Measurements from ENCODE around the gene PCDHB8.
"Not testable (repeated sequence)": the region's sequence is repeated elsewhere in the genome, so short reads cannot be mapped to it uniquely, and the experiment has no call there.

PCDHB8 gene
- 0 to 0.09 (median 0) reads per million in 4 experiments for total RNA-seq

DNA sequence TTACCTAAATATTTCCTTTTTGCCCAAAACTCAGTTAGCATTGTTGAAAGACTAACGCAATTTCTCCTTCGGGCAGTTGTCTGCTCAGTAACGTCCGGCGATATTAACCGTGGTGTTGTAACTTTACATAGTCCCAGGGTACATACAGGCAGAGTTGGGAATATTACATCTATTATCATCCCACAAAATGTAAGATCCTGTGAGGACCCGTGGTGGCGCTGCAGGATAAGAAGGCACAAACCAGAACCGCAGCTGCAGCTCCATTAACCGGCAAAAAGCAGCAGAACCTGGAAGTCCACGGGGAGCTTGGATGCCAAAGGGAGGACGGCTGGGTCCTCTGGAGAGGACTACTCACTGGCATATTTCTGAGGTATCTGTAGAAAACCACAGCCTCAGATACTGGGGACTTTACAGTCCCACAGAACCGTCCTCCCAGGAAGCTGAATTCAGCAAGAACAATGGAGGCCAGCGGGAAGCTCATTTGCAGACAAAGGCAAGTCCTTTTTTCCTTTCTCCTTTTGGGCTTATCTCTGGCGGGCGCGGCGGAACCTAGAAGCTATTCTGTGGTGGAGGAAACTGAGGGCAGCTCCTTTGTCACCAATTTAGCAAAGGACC is at the start of gene PCDHB8:
PCDHB8 (plus strand) TSS at position 214 of the 615 bp plus-strand sequence; CDS start at position 459, 245 bp downstream.
- DNase-seq: not testable (repeated sequence)

DNA sequence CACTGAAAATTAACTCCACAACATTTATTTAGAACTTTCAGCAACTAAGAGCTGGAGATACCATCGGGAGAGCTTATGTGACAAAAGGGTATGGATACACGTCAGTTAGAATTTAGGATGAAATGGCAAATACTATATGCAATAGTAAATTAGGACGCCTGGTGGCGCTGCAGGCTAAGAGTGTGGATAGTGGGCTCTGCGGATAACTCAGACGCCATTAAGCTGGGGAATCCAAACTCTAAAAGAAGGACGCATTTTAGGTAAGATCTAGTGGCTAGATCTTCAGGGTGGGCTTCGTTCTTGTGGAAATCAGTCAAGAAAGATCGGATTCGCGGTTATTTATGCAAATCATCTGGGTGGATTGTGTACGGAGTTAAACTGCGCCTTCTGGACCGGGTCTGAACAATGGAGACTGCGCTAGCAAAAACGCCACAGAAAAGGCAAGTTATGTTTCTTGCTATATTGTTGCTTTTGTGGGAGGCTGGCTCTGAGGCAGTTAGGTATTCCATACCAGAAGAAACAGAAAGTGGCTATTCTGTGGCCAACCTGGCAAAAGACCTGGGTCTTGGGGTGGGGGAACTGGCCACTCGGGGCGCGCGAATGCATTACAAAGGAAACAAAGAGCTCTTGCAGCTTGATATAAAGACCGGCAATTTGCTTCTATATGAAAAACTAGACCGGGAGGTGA is 42.4 kb upstream of the PCDHB8 start, which contains the start of gene PCDHB5:
PCDHB5 (plus strand) TSS at position 177 of the 688 bp plus-strand sequence; CDS start at position 406, 229 bp downstream.
- DNase-seq: no peak

DNA sequence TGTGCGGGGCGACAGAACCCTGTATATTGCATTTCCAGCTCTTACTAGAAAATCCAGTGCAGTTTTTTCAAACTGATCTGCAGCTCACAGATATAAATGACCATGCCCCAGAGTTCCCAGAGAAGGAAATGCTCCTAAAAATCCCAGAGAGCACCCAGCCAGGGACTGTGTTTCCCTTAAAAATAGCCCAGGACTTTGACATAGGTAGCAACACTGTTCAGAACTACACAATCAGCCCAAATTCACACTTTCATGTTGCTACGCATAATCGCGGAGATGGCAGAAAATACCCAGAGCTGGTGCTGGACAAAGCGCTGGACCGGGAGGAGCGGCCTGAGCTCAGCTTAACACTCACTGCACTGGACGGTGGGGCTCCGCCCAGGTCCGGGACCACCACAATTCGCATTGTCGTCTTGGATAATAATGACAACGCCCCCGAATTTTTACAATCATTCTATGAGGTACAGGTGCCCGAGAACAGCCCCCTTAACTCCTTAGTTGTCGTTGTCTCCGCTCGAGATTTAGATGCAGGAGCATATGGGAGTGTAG is 41.8 kb upstream of the PCDHB8 start:
- DNase-seq: no peak

DNA sequence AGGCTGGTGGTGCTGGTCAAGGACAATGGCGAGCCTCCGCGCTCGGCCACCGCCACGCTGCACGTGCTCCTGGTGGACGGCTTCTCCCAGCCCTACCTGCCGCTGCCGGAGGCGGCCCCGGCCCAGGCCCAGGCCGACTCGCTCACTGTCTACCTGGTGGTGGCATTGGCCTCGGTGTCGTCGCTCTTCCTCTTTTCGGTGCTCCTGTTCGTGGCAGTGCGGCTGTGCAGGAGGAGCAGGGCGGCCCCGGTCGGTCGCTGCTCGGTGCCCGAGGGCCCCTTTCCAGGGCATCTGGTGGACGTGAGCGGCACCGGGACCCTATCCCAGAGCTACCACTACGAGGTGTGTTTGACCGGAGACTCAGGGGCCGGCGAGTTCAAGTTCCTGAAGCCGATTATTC is 40.2 kb upstream of the PCDHB8 start:
- not testable (repeated sequence) for DNase-seq

DNA sequence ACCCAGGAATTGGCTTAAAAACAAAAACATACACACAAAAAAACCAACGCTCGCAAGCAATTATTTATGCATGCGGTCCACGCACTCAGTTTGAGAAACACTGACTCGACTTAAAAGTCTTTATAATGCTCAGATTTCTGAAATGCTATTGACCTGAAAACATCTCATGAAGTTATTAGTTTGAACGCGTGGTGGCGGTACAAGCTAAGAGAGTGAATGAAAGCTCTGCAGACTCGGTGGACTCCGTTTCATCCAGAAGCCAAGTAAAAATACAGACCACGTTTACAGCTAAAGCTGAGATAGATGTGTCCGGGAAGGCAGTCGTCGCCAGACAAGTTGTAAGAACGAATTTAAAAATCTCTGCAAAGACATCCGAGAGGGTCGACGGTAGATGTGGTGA is 27.8 kb upstream of the PCDHB8 start, which contains the start of gene PCDHB6:
PCDHB6 (plus strand) TSS at position 246 of the 400 bp plus-strand sequence. CDS start 201 bp downstream, outside the sequence.
- DNase-seq: no peak

DNA sequence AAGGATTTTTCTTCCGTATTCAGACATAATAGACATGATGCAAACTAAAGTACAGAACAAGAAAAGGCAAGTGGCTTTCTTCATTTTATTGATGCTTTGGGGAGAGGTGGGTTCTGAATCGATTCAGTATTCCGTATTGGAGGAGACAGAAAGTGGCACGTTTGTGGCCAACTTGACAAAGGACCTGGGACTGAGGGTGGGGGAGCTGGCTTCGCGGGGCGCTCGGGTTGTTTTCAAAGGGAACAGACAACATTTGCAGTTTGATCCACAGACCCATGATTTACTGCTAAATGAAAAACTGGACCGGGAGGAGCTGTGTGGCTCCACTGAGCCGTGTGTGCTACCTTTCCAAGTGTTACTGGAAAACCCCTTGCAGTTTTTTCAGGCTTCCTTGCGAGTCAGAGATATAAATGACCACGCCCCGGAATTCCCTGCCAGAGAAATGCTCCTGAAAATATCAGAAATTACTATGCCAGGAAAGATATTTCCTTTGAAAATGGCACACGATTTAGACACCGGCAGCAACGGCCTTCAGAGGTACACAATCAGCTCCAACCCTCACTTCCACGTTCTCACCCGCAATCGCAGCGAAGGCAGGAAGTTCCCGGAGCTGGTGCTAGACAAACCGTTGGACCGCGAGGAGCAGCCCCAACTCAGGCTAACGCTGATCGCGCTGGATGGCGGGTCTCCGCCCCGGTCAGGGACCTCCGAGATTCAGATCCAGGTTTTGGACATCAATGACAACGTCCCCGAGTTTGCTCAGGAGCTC is 27.2 kb upstream of the PCDHB8 start:
- DNase-seq: no peak

DNA sequence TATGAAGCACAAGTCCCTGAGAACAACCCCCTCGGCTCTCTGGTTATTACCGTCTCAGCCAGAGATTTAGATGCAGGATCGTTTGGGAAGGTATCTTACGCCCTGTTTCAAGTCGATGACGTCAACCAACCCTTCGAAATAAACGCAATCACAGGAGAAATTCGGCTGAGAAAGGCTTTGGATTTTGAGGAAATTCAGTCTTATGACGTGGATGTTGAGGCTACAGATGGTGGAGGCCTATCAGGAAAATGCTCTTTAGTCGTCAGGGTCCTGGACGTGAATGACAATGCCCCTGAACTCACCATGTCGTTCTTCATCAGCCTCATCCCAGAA is 26.6 kb upstream of the PCDHB8 start:
- no peak for DNase-seq

DNA sequence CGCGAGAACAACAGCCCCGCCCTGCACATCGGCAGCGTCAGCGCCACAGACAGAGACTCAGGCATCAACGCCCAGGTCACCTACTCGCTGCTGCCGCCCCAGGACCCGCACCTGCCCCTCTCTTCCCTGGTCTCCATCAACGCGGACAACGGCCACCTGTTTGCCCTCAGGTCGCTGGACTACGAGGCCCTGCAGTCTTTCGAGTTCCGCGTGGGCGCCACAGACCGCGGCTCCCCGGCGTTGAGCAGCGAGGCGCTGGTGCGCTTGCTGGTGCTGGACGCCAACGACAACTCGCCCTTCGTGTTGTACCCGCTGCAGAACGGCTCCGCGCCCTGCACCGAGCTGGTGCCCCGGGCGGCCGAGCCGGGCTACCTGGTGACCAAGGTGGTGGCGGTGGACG is 26.0 kb upstream of the PCDHB8 start:
- DNase-seq: not testable (repeated sequence)

DNA sequence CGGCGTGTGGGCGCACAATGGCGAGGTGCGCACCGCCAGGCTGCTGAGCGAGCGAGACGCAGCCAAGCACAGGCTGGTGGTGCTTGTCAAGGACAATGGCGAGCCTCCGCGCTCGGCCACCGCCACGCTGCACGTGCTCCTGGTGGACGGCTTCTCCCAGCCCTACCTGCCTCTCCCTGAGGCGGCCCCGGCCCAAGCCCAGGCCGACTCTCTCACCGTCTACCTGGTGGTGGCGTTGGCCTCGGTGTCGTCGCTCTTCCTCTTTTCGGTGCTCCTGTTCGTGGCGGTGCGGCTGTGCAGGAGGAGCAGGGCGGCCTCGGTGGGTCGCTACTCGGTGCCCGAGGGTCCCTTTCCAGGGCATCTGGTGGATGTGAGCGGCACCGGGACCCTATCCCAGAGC is 25.5 kb upstream of the PCDHB8 start:
- DNase-seq: not testable (repeated sequence)

DNA sequence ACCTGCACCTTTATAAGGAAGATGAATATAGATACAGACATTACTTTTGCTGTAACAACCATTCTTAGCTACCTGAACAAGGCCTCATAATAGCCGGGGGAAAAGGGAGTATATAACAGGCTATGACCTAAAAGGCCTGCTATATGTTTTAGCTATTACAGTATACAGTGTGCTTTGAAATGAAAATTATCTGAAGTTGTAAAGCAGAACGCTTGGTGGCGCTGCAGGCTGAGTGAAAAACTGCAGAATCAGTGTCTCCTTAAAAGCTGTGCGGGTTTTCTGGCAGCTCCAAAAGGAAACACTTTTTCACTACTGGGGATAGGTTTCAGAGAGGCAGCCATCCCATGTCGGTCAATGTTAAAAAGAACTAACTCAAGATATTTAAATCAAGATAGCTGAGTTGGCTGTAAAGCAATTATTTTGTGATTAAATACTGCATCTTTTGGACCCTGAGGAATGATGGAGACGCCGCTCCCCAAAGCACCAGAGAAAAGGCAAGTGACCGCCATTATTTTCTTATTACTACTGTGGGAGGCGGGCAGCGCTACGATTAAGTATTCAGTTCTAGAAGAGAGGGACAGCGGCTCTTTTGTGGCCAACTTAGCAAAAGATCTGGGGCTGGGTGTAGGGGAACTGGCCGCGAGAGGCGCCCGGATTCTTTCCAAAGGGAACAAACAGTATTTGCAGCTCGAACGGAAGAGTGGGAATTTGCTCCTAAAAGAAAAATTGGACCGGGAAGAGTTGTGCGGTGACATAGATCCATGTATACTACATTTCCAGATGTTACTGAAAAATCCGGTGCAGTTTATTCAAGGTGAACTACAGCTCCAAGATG is 21.8 kb upstream of the PCDHB8 start:
- DNase-seq: no peak

DNA sequence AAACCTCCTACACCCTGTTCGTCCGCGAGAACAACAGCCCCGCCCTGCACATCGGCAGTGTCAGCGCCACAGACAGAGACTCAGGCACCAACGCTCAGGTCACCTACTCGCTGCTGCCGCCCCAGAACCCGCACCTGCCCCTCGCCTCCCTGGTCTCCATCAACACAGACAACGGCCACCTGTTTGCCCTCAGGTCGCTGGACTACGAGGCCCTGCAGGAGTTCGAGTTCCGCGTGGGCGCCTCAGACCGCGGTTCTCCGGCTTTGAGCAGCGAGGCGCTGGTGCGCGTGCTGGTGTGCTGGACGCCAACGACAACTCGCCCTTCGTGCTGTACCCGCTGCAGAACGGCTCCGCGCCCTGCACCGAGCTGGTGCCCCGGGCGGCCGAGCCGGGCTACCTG is 20.2 kb upstream of the PCDHB8 start:
- DNase-seq: not testable (repeated sequence)

DNA sequence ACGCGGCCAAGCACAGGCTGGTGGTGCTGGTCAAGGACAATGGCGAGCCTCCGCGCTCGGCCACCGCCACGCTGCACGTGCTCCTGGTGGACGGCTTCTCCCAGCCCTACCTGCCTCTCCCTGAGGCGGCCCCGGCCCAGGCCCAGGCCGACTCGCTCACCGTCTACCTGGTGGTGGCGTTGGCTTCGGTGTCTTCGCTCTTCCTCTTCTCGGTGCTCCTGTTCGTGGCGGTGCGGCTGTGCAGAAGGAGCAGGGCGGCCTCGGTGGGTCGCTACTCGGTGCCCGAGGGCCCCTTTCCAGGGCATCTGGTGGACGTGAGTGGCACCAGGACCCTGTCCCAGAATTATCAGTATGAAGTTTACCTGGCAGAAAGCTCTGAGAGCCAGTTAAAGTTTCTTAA is 19.7 kb upstream of the PCDHB8 start:
- not testable (repeated sequence) for DNase-seq

DNA sequence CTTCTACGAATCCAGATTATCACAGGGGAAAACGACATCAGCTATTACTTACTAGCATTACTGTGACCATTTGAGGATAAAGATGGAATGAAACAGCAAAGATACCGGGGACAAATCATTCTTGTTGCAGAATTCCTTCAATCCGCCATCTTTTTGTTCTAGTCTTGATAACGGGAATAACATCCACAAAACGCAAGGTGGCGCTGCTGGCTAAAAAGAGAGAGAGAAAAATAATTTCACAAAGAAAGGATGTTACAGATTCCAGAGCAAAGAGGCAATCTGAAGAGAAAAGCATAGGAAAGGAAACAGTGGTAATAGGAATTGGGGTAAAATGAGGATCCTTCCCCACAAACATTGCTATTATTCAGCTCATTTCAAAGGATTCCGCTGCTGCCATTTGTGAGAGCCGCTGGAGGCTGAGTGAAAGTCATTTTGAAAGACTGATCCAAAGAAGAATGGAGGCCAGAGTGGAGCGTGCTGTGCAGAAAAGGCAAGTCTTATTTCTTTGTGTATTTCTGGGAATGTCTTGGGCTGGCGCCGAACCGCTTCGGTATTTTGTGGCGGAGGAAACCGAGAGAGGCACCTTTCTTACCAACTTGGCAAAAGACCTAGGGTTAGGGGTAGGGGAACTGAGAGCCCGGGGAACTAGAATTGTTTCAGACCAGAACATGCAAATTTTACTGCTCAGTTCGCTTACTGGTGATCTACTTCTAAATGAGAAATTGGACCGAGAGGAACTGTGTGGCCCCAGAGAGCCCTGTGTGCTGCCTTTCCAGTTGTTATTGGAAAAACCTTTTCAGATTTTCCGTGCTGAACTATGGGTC is 5.0 kb upstream of the PCDHB8 start, which contains the start of gene PCDHB7:
PCDHB7 (plus strand) TSS at position 264 of the 824 bp plus-strand sequence; CDS start at position 456, 192 bp downstream.
- DNase-seq: no peak

DNA sequence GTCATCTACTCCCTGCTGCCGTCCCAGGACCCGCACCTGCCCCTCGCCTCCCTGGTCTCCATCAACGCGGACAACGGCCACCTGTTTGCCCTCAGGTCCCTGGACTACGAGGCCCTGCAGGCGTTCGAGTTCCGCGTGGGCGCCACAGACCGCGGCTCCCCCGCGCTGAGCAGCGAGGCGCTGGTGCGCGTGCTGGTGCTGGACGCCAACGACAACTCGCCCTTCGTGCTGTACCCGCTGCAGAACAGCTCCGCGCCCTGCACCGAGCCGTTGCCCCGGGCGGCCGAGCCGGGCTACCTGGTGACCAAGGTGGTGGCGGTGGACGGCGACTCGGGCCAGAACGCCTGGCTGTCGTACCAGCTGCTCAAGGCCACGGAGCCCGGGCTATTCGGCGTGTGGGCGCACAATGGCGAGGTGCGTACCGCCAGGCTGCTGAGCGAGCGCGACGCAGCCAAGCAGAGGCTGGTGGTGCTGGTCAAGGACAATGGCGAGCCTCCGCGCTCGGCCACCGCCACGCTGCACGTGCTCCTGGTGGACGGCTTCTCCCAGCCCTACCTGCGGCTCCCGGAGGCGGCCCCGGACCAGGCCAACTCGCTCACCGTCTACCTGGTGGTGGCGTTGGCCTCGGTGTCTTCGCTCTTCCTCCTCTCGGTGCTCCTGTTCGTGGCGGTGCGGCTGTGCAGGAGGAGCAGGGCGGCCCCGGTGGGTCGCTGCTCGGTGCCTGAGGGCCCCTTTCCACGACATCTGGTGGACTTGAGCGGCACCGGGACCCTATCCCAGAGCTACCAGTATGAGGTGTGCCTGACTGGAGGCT is 3.1 kb upstream of the PCDHB8 start:
- DNase-seq: not testable (repeated sequence)

DNA sequence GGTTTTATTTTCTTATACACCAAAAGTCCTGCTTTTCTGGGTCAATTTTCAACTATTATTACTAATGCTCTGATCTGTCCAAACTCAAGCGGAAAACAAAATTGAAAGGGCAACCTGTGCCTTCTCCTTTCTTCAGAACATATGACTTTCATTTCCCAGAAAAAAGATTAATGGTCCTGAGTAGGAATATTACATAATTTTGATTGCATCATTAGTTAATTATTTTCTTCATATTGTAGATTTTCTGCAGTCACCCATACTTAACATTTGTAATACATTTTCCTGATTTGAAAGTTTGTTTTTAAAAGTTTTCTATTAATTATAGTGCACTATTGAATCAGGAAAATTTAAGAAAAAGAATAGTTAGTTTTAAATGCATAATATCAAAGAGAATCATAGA is 1.7 kb upstream of the PCDHB8 start:
- DNase-seq: no peak

DNA sequence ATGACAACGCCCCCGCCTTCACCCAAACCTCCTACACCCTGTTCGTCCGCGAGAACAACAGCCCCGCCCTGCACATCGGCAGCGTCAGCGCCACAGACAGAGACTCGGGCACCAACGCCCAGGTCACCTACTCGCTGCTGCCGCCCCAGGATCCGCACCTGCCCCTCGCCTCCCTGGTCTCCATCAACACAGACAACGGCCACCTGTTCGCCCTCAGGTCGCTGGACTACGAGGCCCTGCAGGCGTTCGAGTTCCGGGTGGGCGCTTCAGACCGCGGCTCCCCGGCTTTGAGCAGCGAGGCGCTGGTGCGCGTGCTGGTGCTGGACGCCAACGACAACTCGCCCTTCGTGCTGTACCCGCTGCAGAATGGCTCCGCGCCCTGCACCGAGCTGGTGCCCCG is 1.8 kb downstream of the PCDHB8 start:
- DNase-seq: not testable (repeated sequence)

DNA sequence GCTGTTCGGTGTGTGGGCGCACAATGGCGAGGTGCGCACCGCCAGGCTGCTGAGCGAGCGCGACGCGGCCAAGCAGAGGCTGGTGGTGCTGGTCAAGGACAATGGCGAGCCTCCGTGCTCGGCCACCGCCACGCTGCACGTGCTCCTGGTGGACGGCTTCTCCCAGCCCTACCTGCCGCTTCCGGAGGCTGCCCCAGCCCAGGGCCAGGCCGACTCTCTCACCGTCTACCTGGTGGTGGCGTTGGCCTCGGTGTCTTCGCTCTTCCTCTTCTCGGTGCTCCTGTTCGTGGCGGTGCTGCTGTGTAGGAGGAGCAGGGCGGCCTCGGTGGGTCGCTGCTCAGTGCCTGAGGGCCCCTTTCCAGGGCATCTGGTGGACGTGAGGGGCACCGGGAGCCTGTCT is 2.3 kb downstream of the PCDHB8 start:
- DNase-seq: not testable (repeated sequence)

DNA sequence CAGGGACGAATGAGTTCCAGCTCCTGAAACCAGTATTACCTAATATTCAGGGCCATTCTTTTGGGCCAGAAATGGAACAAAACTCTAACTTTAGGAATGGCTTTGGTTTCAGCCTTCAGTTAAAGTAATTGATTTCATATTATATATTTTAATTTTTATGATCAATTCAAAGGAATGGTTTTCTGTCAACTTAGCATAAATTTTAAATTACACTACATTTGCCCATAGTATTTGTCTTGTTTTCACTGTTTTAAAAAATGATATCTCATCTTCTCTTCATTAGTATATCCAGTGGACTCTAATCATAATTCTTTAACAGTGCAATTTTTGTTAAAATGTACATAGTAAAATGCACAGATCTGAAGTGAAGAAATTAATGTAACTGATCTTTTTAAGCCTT is 2.7 kb downstream of the PCDHB8 start:
- no peak for DNase-seq

DNA sequence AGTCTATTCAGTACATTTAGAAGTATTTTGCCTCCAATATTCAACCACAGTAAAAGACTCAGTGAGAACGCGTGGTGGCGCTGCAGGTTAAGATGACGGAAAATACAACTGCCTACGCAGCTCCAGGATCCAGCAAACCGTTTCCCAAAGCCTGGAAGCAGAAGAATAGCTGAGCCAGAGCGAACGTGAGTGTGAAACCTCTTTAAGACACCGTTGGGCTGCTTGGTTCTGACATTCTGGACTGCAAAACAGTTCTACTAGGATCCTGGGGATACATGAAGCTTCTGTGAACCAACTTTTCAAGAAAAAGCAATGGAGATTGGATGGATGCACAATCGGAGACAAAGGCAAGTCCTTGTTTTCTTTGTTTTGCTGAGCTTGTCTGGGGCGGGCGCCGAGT is 4.7 kb downstream of the PCDHB8 start, which contains the start of gene PCDHB16:
PCDHB16 (plus strand) TSS at position 140 of the 400 bp plus-strand sequence; CDS start at position 313, 173 bp downstream.
- DNase-seq: no peak

Data from effector CD8-positive, alpha-beta T cell (primary cell).